Keratinocyte (primary cell): ENCODE results near the gene HOXA5. TPM values are rescaled to one million over a fixed set of nuclear protein-coding genes. Genes with fewer than 3 reads are reported as not detected.

Source experiments
- DNase-seq: peaks from one replicate; pipeline ENCODE4 v3.0.0-alpha.2; 2011; ENCODE audit warnings: low read depth, missing footprints, low spot score
- FAIRE-seq: peaks from 2 replicates; lab custom pipeline; 2011; peaks lifted over from hg19 to GRCh38; lab: Jason Lieb, UNC
- H2AFZ ChIP-seq: 2 replicates; pipeline ENCODE4 v1.6.0; 2012; ENCODE audit warnings: low read length, control low read depth, inconsistent platforms; ENCODE audit not compliant: control insufficient read depth
- H3K27ac ChIP-seq: 2 replicates; pipeline ENCODE4 v1.5.1; 2011; ENCODE audit warnings: low read length; ENCODE audit not compliant: control insufficient read depth, insufficient read depth
- H3K27me3 ChIP-seq: 3 replicates; pipeline ENCODE4 v1.6.0; 2011; ENCODE audit warnings: low read length; ENCODE audit not compliant: control insufficient read depth, insufficient read depth; ENCODE audit errors: extremely low read depth
- H3K36me3 ChIP-seq, 2 experiments: 2 replicates in 1 of 2; 3 replicates in 1 of 2; pipeline ENCODE4 v1.5.1; 2011; ENCODE audit warnings: low read length in 2 of 2, mild to moderate bottlenecking in 1 of 2; ENCODE audit not compliant: control insufficient read depth in 2 of 2, insufficient read depth in 2 of 2; ENCODE audit errors: extremely low read depth in 1 of 2
- H3K4me1 ChIP-seq: 3 replicates; pipeline ENCODE4 v1.5.1; 2011; ENCODE audit warnings: low read length; ENCODE audit not compliant: control insufficient read depth, insufficient read depth; ENCODE audit errors: extremely low read depth
- H3K4me2 ChIP-seq: 3 replicates; pipeline ENCODE4 v1.6.0; 2011; ENCODE audit warnings: low read depth, low read length; ENCODE audit not compliant: control insufficient read depth, insufficient read depth; ENCODE audit errors: extremely low read depth
- H3K4me3 ChIP-seq, 3 experiments: fragments of 200-600 bp in 1 of 3; sonication (generic) in 1 of 3; 2 replicates in 2 of 3; 3 replicates in 1 of 3; pipeline ENCODE4 v1.5.1; 2011 to 2016; ENCODE audit warnings: low read length in 3 of 3, mild to moderate bottlenecking in 3 of 3, control low read depth in 2 of 3, inconsistent platforms in 1 of 3, low read depth in 1 of 3, mixed read lengths in 1 of 3, mixed run types in 1 of 3, moderate library complexity in 1 of 3; ENCODE audit not compliant: control insufficient read depth in 2 of 3, insufficient read depth in 2 of 3; ENCODE audit errors: extremely low read depth in 1 of 3
- H3K79me2 ChIP-seq: 2 replicates; pipeline ENCODE4 v1.6.0; 2012; ENCODE audit warnings: low read length; ENCODE audit not compliant: control insufficient read depth, insufficient read depth
- H3K9ac ChIP-seq: 3 replicates; pipeline ENCODE4 v1.6.0; 2011; ENCODE audit warnings: low read length; ENCODE audit not compliant: control insufficient read depth, insufficient read depth; ENCODE audit errors: extremely low read depth
- H3K9me1 ChIP-seq: 3 replicates; pipeline ENCODE4 v1.6.0; 2011; ENCODE audit warnings: low read length; ENCODE audit not compliant: control insufficient read depth, insufficient read depth; ENCODE audit errors: extremely low read depth
- H3K9me3 ChIP-seq: 2 replicates; pipeline ENCODE4 v1.5.1; 2012; ENCODE audit warnings: low read depth, low read length; ENCODE audit not compliant: control insufficient read depth
- H4K20me1 ChIP-seq: 3 replicates; pipeline ENCODE4 v1.6.0; 2011; ENCODE audit warnings: low read length; ENCODE audit not compliant: control insufficient read depth, insufficient read depth; ENCODE audit errors: extremely low read depth
- EZH2 ChIP-seq: IDR thresholded peaks from one replicate; pipeline ENCODE4 v1.6.1; 2012; ENCODE audit warnings: inconsistent platforms, mild to moderate bottlenecking, low read length, moderate library complexity
- dilution Hi-C: fragments of 300-500 bp; cut with MboI; formaldehyde crosslinking; loops from one replicate; pipeline ENCODE4 v1.7.0; 2020; ENCODE audit warnings: low sequenced_read_pairs; ENCODE audit not compliant: extremely low pct_ligation_motif_present
- polyA plus RNA-seq, 5 experiments: library from polyadenylated mRNA; depleted of rRNA in 3 of 5; stranded (reverse) in 3 of 5; stranded (forward) in 1 of 5; unstranded in 1 of 5; fragments of >200 nt; gene quantifications; 1 replicate in 1 of 5; 2 replicates in 3 of 5; 3 replicates in 1 of 5; pipeline versions ENCODE4 v1.2.1 to v1.2.3, GENCODE V29; 2011 to 2012; ENCODE audit warnings: missing spikeins in 2 of 5, low read depth in 1 of 5, low replicate concordance in 1 of 5
- TF ChIP-seq, protein P1 (sequence below), 3 experiments: IDR thresholded peaks in 1 of 3; conservative IDR thresholded peaks in 1 of 3; optimal IDR thresholded peaks in 1 of 3; 2 replicates in 2 of 3; 3 replicates in 1 of 3; pipeline versions ENCODE3 to v1.5.1; 2011; ENCODE audit warnings: low read length in 3 of 3, mild to moderate bottlenecking in 3 of 3, moderate library complexity in 2 of 3, control low read depth in 1 of 3, inconsistent platforms in 1 of 3; ENCODE audit not compliant: insufficient read depth in 2 of 3; ENCODE audit errors: extremely low read depth in 1 of 3

HOXA5 gene
- polyA plus RNA-seq, 1 donor (not counting 4 experiments of a cell fraction or from before 2014, with no cell fraction given) = 7.1 TPM

- FAIRE-seq = peak; percentile 52
- peak overlapping the region in 2 of 3 experiments; percentile 41 to 72 for H3K4me3 ChIP-seq
- no peaks in the 10 kb centered on the region for H3K27me3 ChIP-seq
- H3K79me2 ChIP-seq = peaks cover 32% of the 10 kb centered on the region
- no peaks in the 10 kb centered on the region for H4K20me1 ChIP-seq
- H3K9me3 ChIP-seq = no peaks in the 10 kb centered on the region
- H3K9me1 ChIP-seq = no peaks in the 10 kb centered on the region
- peak overlapping the region; percentile 93 for H3K4me2 ChIP-seq
- no peaks in the 10 kb centered on the region for H3K36me3 ChIP-seq
- H3K9ac ChIP-seq = peak overlapping the region; percentile 61
- H3K4me1 ChIP-seq = peaks cover 31% of the 10 kb centered on the region
- TF ChIP-seq EZH2 = no peak
- TF ChIP-seq, protein P1, sequence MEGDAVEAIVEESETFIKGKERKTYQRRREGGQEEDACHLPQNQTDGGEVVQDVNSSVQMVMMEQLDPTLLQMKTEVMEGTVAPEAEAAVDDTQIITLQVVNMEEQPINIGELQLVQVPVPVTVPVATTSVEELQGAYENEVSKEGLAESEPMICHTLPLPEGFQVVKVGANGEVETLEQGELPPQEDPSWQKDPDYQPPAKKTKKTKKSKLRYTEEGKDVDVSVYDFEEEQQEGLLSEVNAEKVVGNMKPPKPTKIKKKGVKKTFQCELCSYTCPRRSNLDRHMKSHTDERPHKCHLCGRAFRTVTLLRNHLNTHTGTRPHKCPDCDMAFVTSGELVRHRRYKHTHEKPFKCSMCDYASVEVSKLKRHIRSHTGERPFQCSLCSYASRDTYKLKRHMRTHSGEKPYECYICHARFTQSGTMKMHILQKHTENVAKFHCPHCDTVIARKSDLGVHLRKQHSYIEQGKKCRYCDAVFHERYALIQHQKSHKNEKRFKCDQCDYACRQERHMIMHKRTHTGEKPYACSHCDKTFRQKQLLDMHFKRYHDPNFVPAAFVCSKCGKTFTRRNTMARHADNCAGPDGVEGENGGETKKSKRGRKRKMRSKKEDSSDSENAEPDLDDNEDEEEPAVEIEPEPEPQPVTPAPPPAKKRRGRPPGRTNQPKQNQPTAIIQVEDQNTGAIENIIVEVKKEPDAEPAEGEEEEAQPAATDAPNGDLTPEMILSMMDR (optimal IDR thresholded peaks at IDR 0.05 in 1 of 3, IDR thresholded peaks at IDR 0.05 in 1 of 3, conservative IDR thresholded peaks at IDR 0.05 in 1 of 3; ENCODE audit: extremely low read depth in 1 of 3, insufficient read depth in 2 of 3, low read length in 3 of 3) = no peak
- DNase-seq = no peak
- dilution Hi-C loops = no loop called here
- H3K27ac ChIP-seq = peak overlapping the region; percentile 67
- peak overlapping the region; percentile 52 for H2AFZ ChIP-seq
These were observed 33.1 kb downstream of the HOXA5 start for GRCh38 chr7:27110186-27111031.

DNA sequence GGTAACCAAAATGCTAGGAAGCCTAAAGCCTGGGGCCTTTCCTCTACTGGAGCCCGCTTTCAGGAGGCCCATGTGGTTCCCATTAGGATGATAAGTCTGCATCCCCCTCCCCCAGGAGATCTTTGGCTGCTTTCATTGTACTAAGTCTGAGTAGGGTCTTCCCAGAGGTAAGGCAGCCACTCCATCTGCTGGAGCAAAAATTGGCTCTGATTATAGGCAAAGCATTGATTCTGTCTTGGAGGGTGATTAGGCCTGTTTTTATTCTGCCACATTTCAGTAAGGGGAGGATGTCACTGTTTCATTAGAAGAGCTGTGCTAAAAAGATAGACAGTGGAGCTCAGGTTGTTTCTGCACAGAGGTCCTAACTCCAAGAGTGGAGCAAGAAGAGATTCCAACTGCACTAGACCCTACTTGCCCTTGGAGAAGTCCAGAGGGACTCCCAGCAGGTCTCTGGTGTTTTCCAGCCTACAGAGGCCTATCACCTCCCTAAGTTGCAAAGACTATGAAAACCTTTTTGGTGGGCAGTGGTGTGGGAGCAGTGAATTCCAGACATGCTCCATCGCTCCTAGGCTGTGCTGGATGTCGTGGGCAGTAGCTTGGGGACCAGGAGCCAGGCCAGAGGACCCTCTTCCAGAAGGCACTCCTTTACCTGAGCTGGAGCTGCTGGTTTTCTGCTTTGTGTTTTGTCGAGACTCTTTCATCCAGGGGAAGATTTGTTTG, 33.9 kb downstream of the HOXA5 start:
- H3K9me3 ChIP-seq = no peaks in the 10 kb centered on the region
- H3K9me1 ChIP-seq = no peaks in the 10 kb centered on the region
- H3K4me1 ChIP-seq = peaks cover 31% of the 10 kb centered on the region
- H4K20me1 ChIP-seq = no peaks in the 10 kb centered on the region
- FAIRE-seq (no peak), DNase-seq (no peak)
- H3K79me2 ChIP-seq = peaks cover 32% of the 10 kb centered on the region
- no peak overlapping the region for H3K27ac ChIP-seq
- no peak overlapping the region for H3K4me3 ChIP-seq
- H3K9ac ChIP-seq = no peak overlapping the region
- dilution Hi-C loops = no loop called here
- H3K27me3 ChIP-seq = no peaks in the 10 kb centered on the region
- no peak overlapping the region for H3K4me2 ChIP-seq
- no peak for TF ChIP-seq EZH2
- TF ChIP-seq, protein P1 (optimal IDR thresholded peaks at IDR 0.05 in 1 of 3, IDR thresholded peaks at IDR 0.05 in 1 of 3, conservative IDR thresholded peaks at IDR 0.05 in 1 of 3; ENCODE audit: extremely low read depth in 1 of 3, insufficient read depth in 2 of 3, low read length in 3 of 3) = no peak
- no peaks in the 10 kb centered on the region for H3K36me3 ChIP-seq
- no peak overlapping the region for H2AFZ ChIP-seq
